ENCODE measurements around the gene AJAP1.

Gene AJAP1

DNA sequence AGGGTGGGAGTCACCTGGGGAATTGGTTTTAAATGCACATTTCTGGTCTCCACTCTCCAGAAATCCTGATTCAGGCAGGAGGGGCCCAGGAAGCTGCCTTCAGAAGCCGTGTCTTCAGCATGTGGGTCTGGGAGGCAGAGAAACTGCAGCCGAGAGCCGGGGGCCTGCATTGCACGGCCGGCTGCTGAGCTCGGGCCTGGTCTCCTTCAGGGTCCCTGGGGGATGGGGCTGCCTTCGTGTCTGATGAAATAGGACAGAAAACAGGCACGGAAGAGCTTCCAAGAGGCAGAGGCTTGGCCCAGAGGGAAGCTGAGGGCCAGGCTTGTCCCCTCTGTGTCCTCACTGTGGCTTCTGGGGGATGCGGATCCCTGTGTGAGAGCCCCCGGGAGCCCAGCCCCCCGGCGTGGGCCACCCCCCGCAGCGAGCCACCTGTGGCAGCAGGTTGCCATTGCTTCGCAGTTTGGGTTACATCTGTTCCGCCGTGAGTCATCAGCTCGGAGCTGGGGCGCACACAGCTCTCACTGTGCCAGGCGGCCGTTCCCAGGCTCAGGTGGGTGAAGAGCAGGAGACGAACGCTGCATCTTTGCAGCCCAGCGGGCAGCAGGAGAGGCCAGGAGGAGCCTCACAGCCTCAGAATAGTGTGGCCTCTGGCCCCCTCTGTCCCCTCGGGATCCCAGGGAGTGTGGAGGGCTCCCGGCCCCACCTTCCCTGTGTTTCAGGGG is 72.4 kb downstream of the AJAP1 start:
- no peak for ATAC-seq
- TF ChIP-seq PPARA (CRISPR knock-in tag; IDR thresholded peaks at IDR 0.05; ENCODE audit: borderline replicate concordance) (no peak), TOX (CRISPR knock-in tag; IDR thresholded peaks at IDR 0.05; ENCODE audit: borderline replicate concordance) (no peak), ARNTL (CRISPR knock-in tag; IDR thresholded peaks at IDR 0.05; ENCODE audit: borderline replicate concordance, low read depth) (no peak), ZFP30 (CRISPR knock-in tag; IDR thresholded peaks at IDR 0.05) (no peak), SNAI2 (CRISPR knock-in tag; IDR thresholded peaks at IDR 0.05) (no peak), ZNF565 (CRISPR knock-in tag; conservative IDR thresholded peaks at IDR 0.05; ENCODE audit: low read depth) (no peak), ZFP3 (CRISPR knock-in tag; IDR thresholded peaks at IDR 0.05) (no peak), BACH2 (CRISPR knock-in tag; IDR thresholded peaks at IDR 0.05; ENCODE audit: borderline replicate concordance) (no peak), ESRRG (CRISPR knock-in tag; IDR thresholded peaks at IDR 0.05) (no peak), GLIS3 (CRISPR knock-in tag; IDR thresholded peaks at IDR 0.05) (no peak)
- TF ChIP-seq, protein P1, sequence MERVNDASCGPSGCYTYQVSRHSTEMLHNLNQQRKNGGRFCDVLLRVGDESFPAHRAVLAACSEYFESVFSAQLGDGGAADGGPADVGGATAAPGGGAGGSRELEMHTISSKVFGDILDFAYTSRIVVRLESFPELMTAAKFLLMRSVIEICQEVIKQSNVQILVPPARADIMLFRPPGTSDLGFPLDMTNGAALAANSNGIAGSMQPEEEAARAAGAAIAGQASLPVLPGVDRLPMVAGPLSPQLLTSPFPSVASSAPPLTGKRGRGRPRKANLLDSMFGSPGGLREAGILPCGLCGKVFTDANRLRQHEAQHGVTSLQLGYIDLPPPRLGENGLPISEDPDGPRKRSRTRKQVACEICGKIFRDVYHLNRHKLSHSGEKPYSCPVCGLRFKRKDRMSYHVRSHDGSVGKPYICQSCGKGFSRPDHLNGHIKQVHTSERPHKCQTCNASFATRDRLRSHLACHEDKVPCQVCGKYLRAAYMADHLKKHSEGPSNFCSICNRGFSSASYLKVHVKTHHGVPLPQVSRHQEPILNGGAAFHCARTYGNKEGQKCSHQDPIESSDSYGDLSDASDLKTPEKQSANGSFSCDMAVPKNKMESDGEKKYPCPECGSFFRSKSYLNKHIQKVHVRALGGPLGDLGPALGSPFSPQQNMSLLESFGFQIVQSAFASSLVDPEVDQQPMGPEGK (CRISPR knock-in tag; IDR thresholded peaks at IDR 0.05; ENCODE audit: borderline replicate concordance), result no peak
- TF ChIP-seq, protein P2, sequence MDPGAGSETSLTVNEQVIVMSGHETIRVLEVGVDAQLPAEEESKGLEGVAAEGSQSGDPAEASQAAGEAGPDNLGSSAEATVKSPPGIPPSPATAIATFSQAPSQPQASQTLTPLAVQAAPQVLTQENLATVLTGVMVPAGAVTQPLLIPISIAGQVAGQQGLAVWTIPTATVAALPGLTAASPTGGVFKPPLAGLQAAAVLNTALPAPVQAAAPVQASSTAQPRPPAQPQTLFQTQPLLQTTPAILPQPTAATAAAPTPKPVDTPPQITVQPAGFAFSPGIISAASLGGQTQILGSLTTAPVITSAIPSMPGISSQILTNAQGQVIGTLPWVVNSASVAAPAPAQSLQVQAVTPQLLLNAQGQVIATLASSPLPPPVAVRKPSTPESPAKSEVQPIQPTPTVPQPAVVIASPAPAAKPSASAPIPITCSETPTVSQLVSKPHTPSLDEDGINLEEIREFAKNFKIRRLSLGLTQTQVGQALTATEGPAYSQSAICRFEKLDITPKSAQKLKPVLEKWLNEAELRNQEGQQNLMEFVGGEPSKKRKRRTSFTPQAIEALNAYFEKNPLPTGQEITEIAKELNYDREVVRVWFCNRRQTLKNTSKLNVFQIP (CRISPR knock-in tag; IDR thresholded peaks at IDR 0.05; ENCODE audit: borderline replicate concordance, low read depth), result no peak
- TF ChIP-seq, protein P3, sequence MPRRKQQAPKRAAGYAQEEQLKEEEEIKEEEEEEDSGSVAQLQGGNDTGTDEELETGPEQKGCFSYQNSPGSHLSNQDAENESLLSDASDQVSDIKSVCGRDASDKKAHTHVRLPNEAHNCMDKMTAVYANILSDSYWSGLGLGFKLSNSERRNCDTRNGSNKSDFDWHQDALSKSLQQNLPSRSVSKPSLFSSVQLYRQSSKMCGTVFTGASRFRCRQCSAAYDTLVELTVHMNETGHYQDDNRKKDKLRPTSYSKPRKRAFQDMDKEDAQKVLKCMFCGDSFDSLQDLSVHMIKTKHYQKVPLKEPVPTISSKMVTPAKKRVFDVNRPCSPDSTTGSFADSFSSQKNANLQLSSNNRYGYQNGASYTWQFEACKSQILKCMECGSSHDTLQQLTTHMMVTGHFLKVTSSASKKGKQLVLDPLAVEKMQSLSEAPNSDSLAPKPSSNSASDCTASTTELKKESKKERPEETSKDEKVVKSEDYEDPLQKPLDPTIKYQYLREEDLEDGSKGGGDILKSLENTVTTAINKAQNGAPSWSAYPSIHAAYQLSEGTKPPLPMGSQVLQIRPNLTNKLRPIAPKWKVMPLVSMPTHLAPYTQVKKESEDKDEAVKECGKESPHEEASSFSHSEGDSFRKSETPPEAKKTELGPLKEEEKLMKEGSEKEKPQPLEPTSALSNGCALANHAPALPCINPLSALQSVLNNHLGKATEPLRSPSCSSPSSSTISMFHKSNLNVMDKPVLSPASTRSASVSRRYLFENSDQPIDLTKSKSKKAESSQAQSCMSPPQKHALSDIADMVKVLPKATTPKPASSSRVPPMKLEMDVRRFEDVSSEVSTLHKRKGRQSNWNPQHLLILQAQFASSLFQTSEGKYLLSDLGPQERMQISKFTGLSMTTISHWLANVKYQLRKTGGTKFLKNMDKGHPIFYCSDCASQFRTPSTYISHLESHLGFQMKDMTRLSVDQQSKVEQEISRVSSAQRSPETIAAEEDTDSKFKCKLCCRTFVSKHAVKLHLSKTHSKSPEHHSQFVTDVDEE (CRISPR knock-in tag; IDR thresholded peaks at IDR 0.05), result no peak

DNA sequence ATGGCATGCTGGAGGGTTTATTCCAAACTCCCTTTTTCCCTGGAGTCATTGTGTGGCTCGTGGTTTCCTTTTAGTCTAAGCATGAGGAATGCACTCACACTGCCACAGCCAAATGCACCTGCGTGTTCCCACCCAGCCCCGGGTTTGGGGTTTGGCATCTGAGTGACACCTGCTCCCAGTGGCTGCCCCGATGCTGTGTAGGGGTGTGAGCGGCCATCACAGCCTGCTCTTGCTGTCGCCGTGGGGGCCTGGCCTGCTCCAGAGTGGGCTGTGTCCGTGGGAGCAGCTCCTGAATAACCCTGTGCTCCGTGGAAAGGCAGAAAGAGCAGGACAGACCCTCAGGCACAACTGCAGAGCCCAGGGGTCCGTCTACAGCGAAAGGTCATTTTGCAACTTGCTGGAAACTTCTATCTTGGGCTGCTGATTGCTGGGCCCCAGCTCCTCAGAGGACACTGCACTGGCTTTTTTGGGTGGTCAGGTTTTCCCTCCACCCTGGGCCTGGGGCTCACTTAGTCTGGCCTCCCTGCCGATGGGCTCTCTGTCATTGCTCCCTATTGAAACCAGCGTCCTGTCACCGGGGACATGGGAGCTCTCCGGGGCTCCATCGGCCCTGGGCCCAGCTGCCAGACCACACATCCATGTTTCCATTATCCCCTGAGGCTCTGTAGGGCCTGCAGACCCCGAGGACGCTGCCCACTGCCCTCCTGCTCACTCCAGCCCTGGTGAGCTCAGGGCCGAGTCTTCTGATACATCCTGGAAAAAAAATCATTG is 74.1 kb downstream of the AJAP1 start:
- TF ChIP-seq ZFP3 (CRISPR knock-in tag; IDR thresholded peaks at IDR 0.05) (no peak), ARNTL (CRISPR knock-in tag; IDR thresholded peaks at IDR 0.05; ENCODE audit: borderline replicate concordance, low read depth) (no peak), ESRRG (CRISPR knock-in tag; IDR thresholded peaks at IDR 0.05) (no peak), ZNF8 (CRISPR knock-in tag; IDR thresholded peaks at IDR 0.05) (no peak), ZNF70 (CRISPR knock-in tag; IDR thresholded peaks at IDR 0.05) (no peak), SNAI2 (CRISPR knock-in tag; IDR thresholded peaks at IDR 0.05) (no peak), GLIS3 (CRISPR knock-in tag; IDR thresholded peaks at IDR 0.05) (no peak), RARB (CRISPR knock-in tag; IDR thresholded peaks at IDR 0.05) (no peak), PPARA (CRISPR knock-in tag; IDR thresholded peaks at IDR 0.05; ENCODE audit: borderline replicate concordance) (no peak)
- TF ChIP-seq, protein P1 (CRISPR knock-in tag; IDR thresholded peaks at IDR 0.05; ENCODE audit: borderline replicate concordance), result no peak
- TF ChIP-seq, protein P4, sequence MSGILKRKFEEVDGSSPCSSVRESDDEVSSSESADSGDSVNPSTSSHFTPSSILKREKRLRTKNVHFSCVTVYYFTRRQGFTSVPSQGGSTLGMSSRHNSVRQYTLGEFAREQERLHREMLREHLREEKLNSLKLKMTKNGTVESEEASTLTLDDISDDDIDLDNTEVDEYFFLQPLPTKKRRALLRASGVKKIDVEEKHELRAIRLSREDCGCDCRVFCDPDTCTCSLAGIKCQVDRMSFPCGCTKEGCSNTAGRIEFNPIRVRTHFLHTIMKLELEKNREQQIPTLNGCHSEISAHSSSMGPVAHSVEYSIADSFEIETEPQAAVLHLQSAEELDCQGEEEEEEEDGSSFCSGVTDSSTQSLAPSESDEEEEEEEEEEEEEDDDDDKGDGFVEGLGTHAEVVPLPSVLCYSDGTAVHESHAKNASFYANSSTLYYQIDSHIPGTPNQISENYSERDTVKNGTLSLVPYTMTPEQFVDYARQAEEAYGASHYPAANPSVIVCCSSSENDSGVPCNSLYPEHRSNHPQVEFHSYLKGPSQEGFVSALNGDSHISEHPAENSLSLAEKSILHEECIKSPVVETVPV (CRISPR knock-in tag; IDR thresholded peaks at IDR 0.05), result no peak
- TF ChIP-seq, protein P5, sequence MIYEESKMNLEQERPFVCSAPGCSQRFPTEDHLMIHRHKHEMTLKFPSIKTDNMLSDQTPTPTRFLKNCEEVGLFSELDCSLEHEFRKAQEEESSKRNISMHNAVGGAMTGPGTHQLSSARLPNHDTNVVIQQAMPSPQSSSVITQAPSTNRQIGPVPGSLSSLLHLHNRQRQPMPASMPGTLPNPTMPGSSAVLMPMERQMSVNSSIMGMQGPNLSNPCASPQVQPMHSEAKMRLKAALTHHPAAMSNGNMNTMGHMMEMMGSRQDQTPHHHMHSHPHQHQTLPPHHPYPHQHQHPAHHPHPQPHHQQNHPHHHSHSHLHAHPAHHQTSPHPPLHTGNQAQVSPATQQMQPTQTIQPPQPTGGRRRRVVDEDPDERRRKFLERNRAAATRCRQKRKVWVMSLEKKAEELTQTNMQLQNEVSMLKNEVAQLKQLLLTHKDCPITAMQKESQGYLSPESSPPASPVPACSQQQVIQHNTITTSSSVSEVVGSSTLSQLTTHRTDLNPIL (CRISPR knock-in tag; IDR thresholded peaks at IDR 0.05; ENCODE audit: low read depth), result no peak
- ATAC-seq, result no peak
